ENCODE data around the gene CLEC4G. TPM values are rescaled to one million over a fixed set of nuclear protein-coding genes. Genes with fewer than 3 reads are reported as not detected.

CLEC4G gene
- total RNA-seq, 1 donor from 2014 or later: not detected

DNA sequence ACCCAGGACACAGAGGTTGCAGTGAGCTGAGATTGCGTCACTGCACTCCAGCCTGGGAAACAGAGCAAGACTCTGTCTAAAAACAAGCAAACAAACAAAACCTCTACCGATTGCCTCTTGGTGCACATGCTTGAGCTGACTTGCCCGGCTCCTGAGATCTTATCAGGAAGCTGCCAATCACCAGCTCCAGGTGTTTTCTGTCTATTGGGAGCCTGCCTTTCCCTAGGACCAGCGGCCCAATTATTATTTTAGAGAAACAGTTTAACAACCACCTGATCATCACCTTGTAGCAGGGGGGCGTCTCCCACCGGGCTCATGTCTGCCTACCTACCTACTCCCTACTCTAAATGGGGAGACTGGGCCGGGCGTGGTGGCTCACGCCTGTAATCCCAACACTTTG is 41.9 kb upstream of the CLEC4G start:
- Mint-ChIP-seq H3K27me3 (ENCODE audit: unreplicated experiment) (peaks cover 36% of the 10 kb centered on the region), H3K4me1 (ENCODE audit: unreplicated experiment) (no peaks in the 10 kb centered on the region), H3K36me3 (ENCODE audit: unreplicated experiment) (no peaks in the 10 kb centered on the region), H3K27ac (ENCODE audit: unreplicated experiment) (no peak overlapping the region), H3K4me3 (ENCODE audit: unreplicated experiment) (no peak overlapping the region), H3K9me3 (ENCODE audit: unreplicated experiment) (no peaks in the 10 kb centered on the region)
- no peak for DNase-seq (ENCODE audit: extremely low spot score, unreplicated experiment)
- TF ChIP-seq, protein P1, sequence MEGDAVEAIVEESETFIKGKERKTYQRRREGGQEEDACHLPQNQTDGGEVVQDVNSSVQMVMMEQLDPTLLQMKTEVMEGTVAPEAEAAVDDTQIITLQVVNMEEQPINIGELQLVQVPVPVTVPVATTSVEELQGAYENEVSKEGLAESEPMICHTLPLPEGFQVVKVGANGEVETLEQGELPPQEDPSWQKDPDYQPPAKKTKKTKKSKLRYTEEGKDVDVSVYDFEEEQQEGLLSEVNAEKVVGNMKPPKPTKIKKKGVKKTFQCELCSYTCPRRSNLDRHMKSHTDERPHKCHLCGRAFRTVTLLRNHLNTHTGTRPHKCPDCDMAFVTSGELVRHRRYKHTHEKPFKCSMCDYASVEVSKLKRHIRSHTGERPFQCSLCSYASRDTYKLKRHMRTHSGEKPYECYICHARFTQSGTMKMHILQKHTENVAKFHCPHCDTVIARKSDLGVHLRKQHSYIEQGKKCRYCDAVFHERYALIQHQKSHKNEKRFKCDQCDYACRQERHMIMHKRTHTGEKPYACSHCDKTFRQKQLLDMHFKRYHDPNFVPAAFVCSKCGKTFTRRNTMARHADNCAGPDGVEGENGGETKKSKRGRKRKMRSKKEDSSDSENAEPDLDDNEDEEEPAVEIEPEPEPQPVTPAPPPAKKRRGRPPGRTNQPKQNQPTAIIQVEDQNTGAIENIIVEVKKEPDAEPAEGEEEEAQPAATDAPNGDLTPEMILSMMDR (IDR thresholded peaks at IDR 0.05): no peak

DNA sequence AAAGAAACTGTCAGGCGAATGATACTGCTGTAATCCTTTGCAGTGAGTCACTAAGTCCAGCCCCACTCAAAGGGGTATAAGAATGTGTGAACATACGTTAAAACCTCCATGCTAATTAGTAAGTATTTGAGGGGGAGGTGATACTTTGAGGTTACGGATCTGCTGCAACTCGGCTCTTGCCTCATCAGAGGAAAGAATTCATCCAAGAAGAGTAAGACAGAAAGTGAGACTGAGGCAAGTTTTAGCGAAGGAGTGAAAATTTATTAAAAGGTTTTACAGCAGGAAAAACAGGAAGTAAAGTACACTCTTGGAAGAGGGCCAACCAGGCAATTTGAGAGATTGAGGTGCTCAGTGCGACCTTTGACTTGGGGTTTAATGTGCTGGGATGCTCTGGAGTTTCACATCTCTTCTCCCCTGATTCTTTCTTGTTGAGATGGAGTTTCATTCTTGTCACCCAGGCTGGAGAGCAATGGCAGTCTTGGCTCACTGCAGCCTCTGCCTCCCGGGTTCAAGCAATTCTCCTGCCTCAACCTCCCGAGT is 40.9 kb upstream of the CLEC4G start:
- H3K27ac Mint-ChIP-seq (ENCODE audit: unreplicated experiment): no peak overlapping the region
- TF ChIP-seq, protein P1 (IDR thresholded peaks at IDR 0.05): no peak
- no peaks in the 10 kb centered on the region for H3K4me1 Mint-ChIP-seq (ENCODE audit: unreplicated experiment)
- H3K4me3 Mint-ChIP-seq (ENCODE audit: unreplicated experiment): no peak overlapping the region
- H3K9me3 Mint-ChIP-seq (ENCODE audit: unreplicated experiment): no peaks in the 10 kb centered on the region
- no peaks in the 10 kb centered on the region for H3K36me3 Mint-ChIP-seq (ENCODE audit: unreplicated experiment)
- H3K27me3 Mint-ChIP-seq (ENCODE audit: unreplicated experiment): peaks cover 31% of the 10 kb centered on the region
- no peak for DNase-seq (ENCODE audit: extremely low spot score, unreplicated experiment)

DNA sequence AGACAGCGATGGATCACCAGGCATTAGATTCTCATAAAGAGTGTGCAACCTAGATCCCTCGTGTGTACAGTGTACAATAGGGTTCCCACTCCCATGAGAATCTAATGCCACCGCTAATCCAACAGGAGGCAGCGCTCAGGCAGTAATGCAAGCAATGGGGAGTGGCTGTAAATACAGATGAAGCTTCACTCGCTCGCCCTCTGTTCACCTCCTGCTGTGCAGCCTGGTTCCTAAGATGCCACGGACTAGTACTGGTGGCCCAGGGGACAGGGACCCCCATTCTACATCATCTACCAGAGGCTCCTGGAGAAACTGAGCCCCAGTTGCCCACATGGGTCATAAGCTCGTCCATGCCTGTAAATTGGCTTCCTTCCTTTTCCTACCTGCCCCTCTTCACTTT is 39.2 kb upstream of the CLEC4G start:
- Mint-ChIP-seq H3K4me3 (ENCODE audit: unreplicated experiment) (no peak overlapping the region), H3K27me3 (ENCODE audit: unreplicated experiment) (peaks cover 18% of the 10 kb centered on the region), H3K27ac (ENCODE audit: unreplicated experiment) (no peak overlapping the region), H3K4me1 (ENCODE audit: unreplicated experiment) (no peaks in the 10 kb centered on the region), H3K36me3 (ENCODE audit: unreplicated experiment) (no peaks in the 10 kb centered on the region), H3K9me3 (ENCODE audit: unreplicated experiment) (no peaks in the 10 kb centered on the region)
- no peak for DNase-seq (ENCODE audit: extremely low spot score, unreplicated experiment)
- TF ChIP-seq, protein P1 (IDR thresholded peaks at IDR 0.05): no peak

DNA sequence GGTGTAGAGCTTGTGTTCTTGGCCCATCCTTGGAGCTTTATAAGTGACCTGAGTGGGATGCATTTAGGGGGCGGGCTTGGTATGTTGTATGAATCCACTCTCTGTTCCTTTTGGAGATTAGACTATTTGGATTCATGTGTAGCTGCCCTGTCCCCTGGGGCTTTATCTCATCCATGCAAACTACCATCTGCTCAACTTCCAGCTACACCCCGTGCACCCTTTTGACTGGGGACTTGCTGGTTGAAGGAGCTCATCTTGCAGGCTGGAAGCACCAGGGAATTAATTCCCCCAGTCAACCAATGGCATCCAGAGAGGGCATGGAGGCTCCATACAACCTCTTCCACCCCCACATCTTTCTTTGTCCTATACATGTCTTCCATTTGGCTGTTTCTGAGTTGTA is 37.3 kb upstream of the CLEC4G start:
- H3K4me1 Mint-ChIP-seq (ENCODE audit: unreplicated experiment): no peaks in the 10 kb centered on the region
- DNase-seq (ENCODE audit: extremely low spot score, unreplicated experiment): no peak
- H3K9me3 Mint-ChIP-seq (ENCODE audit: unreplicated experiment): no peaks in the 10 kb centered on the region
- H3K4me3 Mint-ChIP-seq (ENCODE audit: unreplicated experiment): no peak overlapping the region
- H3K36me3 Mint-ChIP-seq (ENCODE audit: unreplicated experiment): no peaks in the 10 kb centered on the region
- TF ChIP-seq, protein P1 (IDR thresholded peaks at IDR 0.05): no peak
- peaks cover 8% of the 10 kb centered on the region for H3K27me3 Mint-ChIP-seq (ENCODE audit: unreplicated experiment)
- no peak overlapping the region for H3K27ac Mint-ChIP-seq (ENCODE audit: unreplicated experiment)

DNA sequence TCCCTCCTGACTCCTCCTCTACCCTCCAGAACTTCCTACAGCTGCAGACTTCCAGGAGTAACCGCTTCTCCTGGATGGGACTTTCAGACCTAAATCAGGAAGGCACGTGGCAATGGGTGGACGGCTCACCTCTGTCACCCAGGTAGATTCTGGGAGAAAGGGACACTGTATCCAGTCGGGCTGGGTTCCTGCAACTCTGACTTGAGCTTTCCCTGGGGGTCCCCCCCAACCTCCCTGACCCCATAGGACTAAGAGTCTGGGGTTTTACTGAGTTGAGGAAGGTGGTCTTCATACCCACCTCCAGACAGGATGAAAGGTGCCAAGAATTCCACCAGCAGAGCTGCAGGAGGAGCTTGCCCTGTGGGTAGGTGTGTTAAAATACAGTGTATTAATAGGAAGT is 35.6 kb upstream of the CLEC4G start:
- TF ChIP-seq, protein P1 (IDR thresholded peaks at IDR 0.05): no peak

More for the DNA sequence above, 35.6 kb upstream of the CLEC4G start:
- Mint-ChIP-seq H3K36me3 (ENCODE audit: unreplicated experiment) (no peaks in the 10 kb centered on the region), H3K9me3 (ENCODE audit: unreplicated experiment) (no peaks in the 10 kb centered on the region), H3K27me3 (ENCODE audit: unreplicated experiment) (peaks cover 8% of the 10 kb centered on the region), H3K4me1 (ENCODE audit: unreplicated experiment) (no peaks in the 10 kb centered on the region), H3K27ac (ENCODE audit: unreplicated experiment) (no peak overlapping the region), H3K4me3 (ENCODE audit: unreplicated experiment) (no peak overlapping the region)
- no peak for DNase-seq (ENCODE audit: extremely low spot score, unreplicated experiment)

Measured in osteocyte (in vitro differentiated cells).